Heart left ventricle (tissue), 13 donors: ENCODE measurements around the gene BAIAP2L2.

ENCODE experiments used
- CTCF ChIP-seq, 12 donors: fragments of 200-600 bp; sonication (generic) in 4 of 12; IDR thresholded peaks; one replicate each; pipeline versions ENCODE4 v1.5.0 to v1.8.0; 2018 to 2022; ENCODE audit warnings: antibody characterized with exemption in 12 of 12, mild to moderate bottlenecking in 5 of 12
- POLR2A ChIP-seq, 2 donors: fragments of 450-650 bp; IDR thresholded peaks; one replicate each; pipeline ENCODE4 v1.6.1; 2017; ENCODE audit warnings: antibody characterized with exemption in 2 of 2, mild to moderate bottlenecking in 2 of 2, moderate library complexity in 2 of 2
- donor health status: ischemic (EF 13 %, LVEDD 7.1; RV severe dilation, severe dysfunction).
- donor health status: DM: no; HTN: yes; CAD: no.
- donor health status: DM: no; HTN: no; CAD: no.
- donor health status: ischemic (EF 25% LVEDD 6.9; RV normal size, moderate dysfunction).
- donor health status: ischemic (EF 25% LVEDD 5.7; RV mildly dilated, moderate dysfunction).
- donor health status: ischemic (EF 35%, LVEDD 5.7; RV mildly dilated, moderate dysfunction).
- donor health status: nonischemic (EF 11% LVEDD 7.7; RV severe dilation, severe dysfunction).
- donor health status: DM: yes; HTN: yes; CAD: no.
- donor health status: PGD.
- donor health status: ischemic (EF 29% LVEDD 5.4; RV normal size, mild dysfunction).
- donor health status: nonischemic (EF 23%, LVEDD 6.1; RV moderate dilation, normal function).

- TF ChIP-seq CTCF (IDR thresholded peaks at IDR 0.05) (no peak), POLR2A (IDR thresholded peaks at IDR 0.05) (no peak)
Observed at GRCh38 chr22:38050720-38051119, 59.8 kb downstream of the BAIAP2L2 start.
